HuH-7 (cell line): Measurements from ENCODE around the gene PML.
"Not testable (repeated sequence)": the region's sequence is repeated elsewhere in the genome, so short reads cannot be mapped to it uniquely, and the experiment has no call there.

Experiments used
- DNase-seq: peaks from one replicate; pipeline ENCODE4 v3.0.0; 2011; ENCODE audit warnings: low spot score

Gene PML

DNA sequence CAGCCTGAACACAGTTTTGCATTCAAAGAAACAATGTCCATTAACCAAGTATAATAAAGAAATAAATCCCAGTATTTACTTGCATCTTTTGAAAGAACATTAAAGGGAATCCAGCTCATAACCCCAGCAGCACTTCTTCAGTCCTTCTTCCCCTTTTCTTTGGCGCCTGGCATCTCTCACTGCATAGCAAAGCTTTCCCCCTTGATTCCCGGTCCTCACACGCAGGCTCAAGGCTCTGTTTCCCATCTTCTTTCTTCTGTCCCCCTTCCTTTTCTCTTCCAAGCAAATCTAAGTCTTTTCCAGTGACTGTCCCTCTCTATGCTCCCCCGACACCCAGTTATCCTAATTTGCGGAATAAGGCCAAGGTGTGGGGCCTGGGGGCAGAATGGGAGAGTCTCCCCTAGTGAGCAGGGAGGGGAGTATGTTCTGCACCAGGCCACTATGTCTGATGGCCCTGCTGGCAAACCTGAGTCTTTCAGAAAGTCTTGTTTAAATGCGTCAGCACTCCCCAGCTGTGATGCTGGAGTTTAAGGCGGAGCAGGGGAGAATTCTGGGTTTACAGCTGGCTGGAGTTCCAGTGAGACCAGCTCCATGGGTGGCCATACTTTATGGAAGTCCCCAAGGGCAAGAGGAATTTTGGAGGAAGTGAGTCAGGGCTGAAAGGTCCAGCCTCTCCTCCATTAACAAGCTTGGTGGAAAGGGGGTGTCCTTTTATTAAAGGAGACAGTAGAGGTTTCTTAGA is 45.8 kb downstream of the PML start:
- DNase-seq = no peak

DNA sequence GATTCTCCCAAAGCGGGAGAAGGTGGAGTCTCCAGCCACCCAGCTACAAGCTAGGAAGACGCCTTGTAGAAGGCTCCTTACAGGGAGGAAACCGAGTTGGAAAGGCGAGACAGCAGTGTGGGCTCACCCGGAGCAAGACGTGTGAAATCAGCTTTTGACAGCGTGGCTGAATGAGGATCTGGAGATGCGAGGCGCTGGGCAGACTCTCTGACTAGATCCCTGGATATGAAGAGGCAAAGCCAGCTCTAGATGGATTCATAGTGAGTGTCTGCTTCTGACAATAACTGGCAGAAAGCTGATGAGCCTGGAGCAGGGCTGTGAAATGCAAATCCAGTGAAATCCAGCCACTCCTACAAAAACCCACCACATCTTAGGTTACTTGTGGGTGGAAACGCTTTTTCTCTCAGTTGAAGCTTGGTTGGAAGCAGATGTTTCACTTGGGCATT is 46.8 kb downstream of the PML start:
- DNase-seq = no peak

DNA sequence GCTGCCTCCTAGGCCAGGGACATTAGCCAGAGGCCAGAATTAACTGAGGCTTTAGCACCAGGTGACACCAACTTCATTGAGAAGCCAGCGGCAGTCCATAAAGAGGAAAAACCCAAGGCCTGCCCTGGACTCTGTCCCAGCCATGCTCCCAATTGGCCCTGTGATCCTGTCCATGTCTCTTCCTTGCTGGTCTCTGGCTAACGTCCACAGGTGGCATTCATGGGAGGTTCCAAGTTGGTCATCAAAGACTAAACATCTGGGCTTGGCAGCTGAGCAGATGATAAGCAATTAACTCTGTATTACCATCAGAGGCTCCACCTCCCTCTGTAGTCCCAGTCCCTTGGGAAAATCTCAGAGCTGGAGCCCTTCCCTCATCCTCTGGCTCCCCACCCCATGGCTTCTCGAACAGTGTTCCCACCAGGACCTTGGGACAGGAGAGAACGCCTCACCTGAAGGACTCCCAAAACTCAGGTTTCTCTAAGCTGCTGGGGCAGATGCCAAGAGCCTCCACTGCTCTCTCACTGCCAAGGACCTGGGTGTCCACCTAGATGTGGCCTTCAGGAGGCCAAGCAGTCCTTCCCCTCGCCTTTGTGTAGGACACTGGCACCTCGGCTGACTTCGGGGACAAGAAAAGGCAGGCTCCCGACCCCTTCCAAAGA is 47.4 kb downstream of the PML start:
- no peak for DNase-seq

GRCh38 chr15:74042603-74043424 is 48.3 kb downstream of the PML start:
- no peak for DNase-seq

DNA sequence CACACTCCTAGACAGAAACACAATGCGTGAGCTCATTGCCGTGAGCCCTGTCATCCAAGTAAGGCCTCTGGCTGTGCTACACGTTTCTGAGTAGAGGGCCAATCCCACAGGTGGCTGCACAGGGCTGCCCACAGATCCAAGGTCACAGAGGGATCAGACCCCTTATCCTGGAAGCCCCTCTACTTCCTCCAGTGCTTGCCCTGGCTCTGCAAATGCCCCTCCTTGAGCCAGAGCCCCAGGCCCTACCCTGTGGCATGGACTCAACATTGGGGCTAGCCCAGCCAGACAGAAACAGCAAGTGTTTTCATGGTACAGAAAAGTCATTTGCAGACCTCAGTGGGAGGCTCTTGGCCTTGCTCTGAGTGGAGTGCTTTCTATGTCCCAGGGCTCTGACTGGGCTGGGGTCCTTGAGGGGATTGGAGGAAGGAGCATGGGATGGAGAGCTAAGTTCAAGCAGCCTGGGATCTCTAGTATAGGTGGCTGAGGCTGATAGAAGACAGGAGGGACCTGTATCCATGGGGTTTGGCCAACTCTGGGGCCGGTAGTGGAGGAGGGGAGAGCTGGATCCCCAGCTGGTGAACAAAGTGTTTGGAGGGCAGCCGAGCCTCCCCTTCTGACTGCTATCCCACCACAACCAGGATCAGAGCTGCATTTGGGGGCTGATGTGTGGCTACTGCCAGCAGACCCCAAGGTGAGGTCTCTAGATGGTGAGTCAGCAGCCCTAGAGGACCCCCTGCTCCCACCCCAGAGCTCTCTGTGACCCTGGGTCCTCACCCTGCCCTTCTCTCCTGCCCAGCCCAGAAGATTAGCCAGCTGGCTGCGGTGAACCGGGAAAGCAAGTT is 49.1 kb downstream of the PML start:
- DNase-seq = no peak

DNA sequence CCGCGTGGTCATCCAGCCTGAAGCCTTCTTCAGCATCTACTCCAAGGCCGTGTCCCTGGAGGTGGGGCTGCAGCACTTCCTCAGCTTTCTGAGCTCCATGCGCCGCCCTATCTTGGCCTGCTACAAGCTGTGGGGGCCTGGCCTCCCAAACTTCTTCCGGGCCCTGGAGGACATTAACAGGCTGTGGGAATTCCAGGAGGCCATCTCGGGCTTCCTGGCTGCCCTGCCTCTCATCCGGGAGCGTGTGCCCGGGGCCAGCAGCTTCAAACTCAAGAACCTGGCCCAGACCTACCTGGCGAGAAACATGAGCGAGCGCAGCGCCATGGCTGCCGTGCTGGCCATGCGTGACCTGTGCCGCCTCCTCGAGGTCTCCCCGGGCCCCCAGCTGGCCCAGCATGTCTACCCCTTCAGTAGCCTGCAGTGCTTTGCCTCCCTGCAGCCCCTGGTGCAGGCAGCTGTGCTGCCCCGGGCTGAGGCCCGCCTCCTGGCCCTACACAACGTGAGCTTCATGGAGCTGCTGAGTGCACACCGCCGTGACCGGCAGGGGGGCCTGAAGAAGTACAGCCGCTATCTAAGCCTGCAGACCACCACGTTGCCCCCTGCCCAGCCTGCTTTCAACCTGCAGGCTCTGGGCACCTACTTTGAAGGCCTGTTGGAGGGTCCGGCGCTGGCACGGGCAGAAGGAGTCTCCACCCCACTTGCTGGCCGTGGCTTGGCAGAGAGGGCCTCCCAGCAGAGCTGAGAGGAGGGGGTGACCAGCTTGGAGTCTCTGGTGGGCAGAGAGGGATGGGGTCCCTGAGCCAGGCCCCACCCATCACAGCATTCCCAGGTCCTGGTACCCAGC is 50.0 kb downstream of the PML start:
- no peak for DNase-seq

DNA sequence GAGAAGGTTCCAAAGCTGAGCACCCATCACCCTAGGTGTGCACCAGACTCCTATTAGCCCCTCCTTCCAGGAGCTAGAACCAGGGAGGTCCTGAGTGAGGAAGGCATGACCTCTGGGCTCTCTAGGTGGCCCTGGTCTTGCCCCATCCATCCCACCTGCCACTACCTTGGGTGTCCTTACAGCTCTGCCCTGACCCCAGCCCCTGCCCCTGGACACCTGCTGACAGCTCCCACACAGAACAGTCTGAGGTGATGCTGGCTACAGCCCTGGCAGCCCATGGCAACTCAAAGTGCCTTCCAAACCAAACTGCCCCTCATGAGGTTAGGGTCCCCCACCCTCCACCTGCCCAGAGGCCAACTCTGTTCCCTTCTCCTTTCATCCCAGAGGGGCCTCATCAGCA is 50.7 kb downstream of the PML start:
- DNase-seq = no peak

- DNase-seq = no peak
These were observed 51.2 kb downstream of the PML start for GRCh38 chr15:74045636-74046274.

DNA sequence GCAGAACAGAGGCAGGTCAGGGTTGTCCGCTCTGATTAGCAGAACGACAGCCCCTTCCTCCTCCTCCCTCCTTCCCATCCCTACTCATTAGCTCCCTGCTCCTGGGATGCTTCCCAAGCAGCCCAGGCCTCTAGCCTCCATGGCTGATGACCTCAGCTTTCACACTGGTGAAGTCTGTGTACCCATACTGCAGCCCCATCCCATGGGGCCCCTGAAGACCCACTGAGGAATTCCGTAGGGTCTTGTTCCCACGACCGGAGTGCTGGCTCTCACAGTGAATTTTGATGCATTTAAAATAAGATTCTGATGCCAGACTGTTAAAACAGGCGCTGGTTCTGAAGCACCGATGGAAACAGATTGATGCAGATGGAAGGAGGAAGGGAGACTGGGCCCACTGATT is 51.8 kb downstream of the PML start:
- no peak for DNase-seq

- DNase-seq = no peak
These were observed 55.6 kb downstream of the PML start for GRCh38 chr15:74050127-74050526.

GRCh38 chr15:74050556-74051234 is 56.2 kb downstream of the PML start:
- no peak for DNase-seq

DNA sequence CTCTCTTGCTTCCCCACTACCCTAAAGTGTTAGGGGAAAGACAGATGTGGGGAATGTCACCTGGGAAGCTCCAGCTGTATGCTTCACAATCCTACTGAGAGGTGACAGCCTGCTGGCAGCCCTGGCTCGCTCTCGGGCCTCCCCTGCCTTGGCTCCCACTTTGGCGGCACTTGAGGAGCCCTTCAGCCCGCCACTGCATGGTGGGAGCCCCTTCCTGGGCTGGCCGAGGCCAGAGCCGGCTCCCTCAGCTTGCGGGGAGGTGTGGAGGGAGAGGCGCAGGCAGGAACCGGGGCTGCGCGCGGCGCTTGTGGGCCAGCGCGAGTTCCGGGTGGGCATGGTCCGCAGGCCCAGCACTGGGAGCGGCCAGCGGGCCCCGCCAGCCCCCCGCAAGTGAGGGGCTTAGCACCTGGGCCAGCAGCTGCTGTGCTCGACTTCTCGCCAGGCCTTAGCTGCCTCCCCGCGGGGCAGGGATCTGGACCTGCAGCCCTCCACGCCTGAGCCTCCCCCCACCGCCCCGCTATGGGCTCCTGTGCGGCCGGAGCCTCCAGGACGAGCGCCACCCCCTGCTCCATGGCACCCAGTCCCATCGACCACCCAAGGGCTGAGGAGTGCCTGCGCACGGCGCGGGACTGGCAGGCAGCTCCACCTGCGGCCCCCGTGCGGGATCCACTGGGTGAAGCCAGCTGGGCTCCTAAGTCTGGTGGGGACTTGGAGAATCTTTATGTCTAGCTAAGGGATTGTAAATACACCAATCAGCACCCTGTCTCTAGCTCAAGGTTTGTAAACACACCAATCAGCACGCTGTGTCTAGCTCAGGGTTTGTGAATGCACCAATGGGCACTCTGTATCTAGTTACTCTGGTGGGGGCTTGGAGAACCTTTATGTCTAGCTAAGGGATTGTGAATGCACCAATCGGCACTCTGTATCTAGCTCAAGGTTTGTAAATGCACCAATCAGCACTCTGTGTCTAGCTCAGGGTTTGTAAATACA is 58.0 kb downstream of the PML start:
- DNase-seq = not testable (repeated sequence)

GRCh38 chr15:74053517-74053916 is 59.0 kb downstream of the PML start:
- no peak for DNase-seq

DNA sequence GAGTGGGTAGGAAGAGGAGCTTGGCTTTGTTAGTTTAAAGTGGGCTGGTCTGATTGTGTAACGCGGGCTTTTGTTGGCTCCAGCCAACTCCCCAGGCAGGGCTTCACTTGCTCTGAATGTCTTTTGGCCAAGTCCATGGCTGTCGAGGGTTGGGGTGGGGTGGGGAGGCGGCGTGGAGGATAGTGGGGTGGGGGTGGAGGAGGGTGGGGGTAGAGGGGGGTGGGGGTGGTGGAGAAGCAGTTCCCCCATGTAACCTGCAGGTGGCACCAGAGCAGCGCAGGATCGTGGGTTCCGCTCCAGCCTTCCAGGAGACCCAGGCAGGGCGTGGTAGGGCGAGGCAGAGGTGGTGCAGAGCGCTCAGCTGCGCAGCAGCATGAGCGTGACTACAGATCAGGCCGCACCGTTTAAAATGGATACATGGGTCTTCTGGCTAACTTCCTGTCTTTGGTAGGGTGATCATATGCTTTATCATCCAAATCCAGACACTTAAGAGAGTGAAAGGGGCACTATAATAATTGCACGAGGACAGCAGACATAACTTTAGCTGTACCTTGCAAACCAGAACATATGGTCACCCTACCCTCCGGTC is 59.5 kb downstream of the PML start:
- DNase-seq = peak; percentile 92

- no peak for DNase-seq
These were observed 61.3 kb downstream of the PML start for GRCh38 chr15:74055804-74056203.

GRCh38 chr15:74056330-74056729 is 61.8 kb downstream of the PML start:
- DNase-seq = not testable (repeated sequence)

DNA sequence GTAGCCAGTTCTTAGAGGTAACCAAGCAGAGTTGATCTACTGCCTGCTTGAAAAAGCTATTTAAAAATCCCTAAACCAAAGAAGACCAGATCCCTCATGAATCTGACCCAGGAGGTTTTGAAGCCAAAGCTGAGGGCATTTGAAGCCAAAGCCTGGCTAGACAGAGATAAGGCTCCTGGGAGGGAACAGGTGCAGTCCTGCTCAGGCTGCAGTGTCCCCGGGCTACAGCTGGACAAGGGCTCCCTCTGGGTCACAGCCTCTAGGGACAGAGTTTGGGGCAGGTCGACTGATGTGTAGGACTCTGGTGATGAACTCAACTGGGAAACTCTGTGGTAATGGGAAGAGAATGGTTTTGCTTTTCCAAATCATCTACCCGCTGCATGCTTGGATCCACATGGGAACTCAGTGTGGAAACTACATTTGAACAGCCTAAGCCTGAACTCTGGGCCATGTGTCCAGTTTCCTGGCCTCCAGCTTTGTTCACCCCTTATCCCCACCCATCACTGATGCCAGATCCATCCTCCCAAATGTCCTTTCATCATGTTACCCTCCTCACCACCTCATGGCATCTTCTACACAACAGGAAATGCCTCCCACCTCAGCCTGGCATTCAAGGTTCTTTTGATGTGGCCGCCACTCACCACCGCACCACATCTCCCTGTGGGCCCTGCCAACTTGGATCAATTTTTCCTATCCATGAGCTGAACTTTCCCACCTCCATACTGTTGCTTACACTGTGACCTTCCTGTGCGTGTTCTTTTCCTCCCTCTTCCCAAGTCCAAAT is 64.7 kb downstream of the PML start:
- DNase-seq = not testable (repeated sequence)
